Lung (tissue), 12 donors: ENCODE data around the gene DUSP22. TPM values are rescaled to one million over a fixed set of nuclear protein-coding genes. Genes with fewer than 3 reads are reported as not detected.

Experiments used
- ATAC-seq: fragments of 200-7000 bp; cut with Tn5 transposase; one replicate; pipeline ENCODE4 v1.9.1; 2020; ENCODE audit warnings: moderate number of reproducible peaks; ENCODE audit not compliant: insufficient read depth, low FRiP score
- DNase-seq, 3 donors: peaks; one replicate each; pipeline ENCODE4 v3.0.0-alpha.2; 2013 to 2017
- H3K27ac ChIP-seq, 2 donors: one replicate each; pipeline ENCODE4 v1.5.1; 2013; ENCODE audit warnings: mild to moderate bottlenecking in 2 of 2, moderate library complexity in 2 of 2, control low read depth in 1 of 2, inconsistent platforms in 1 of 2, low read depth in 1 of 2, low read length in 1 of 2
- H3K27me3 ChIP-seq, 3 donors: one replicate each; pipeline ENCODE4 v1.5.1; 2013; ENCODE audit warnings: low read length in 2 of 3; ENCODE audit not compliant: control insufficient read depth in 3 of 3, insufficient read depth in 3 of 3
- H3K36me3 ChIP-seq, 4 donors: one replicate each; pipeline ENCODE4 v1.5.1; 2013; ENCODE audit warnings: low read length in 4 of 4, mild to moderate bottlenecking in 1 of 4, moderate library complexity in 1 of 4; ENCODE audit not compliant: control insufficient read depth in 4 of 4, insufficient read depth in 4 of 4
- H3K4me1 ChIP-seq, 5 donors: one replicate each; pipeline ENCODE4 v1.5.1; 2013; ENCODE audit warnings: low read length in 5 of 5, mild to moderate bottlenecking in 2 of 5, moderate library complexity in 1 of 5; ENCODE audit not compliant: control insufficient read depth in 5 of 5, insufficient read depth in 5 of 5
- H3K4me3 ChIP-seq: one replicate; pipeline ENCODE4 v1.5.1; 2013; ENCODE audit warnings: mild to moderate bottlenecking, control low read depth, moderate library complexity
- H3K9ac ChIP-seq, 2 donors: one replicate each; pipeline ENCODE4 v1.5.1; 2013; ENCODE audit warnings: low read length in 2 of 2, control low read depth in 1 of 2; ENCODE audit not compliant: insufficient read depth in 1 of 2
- H3K9me3 ChIP-seq, 4 donors: one replicate each; pipeline ENCODE4 v1.5.1; 2013; ENCODE audit warnings: low read length in 3 of 4, mild to moderate bottlenecking in 1 of 4, moderate library complexity in 1 of 4; ENCODE audit not compliant: control insufficient read depth in 4 of 4, insufficient read depth in 3 of 4
- CTCF ChIP-seq: IDR thresholded peaks from 2 replicates; pipeline ENCODE4 v1.5.1; 2012; ENCODE audit warnings: mild to moderate bottlenecking; ENCODE audit errors: control extremely low read depth, extremely low read depth
- WGBS, 2 donors: extraction: QIAGEN DNeasy Blood & Tissue Kit; methylation state at CpG; one replicate each; pipeline ENCODE4 v1.1.7; 2013; 5-methylcytosine and 5-hydroxymethylcytosine counted together
- polyA plus RNA-seq, 2 donors: library from polyadenylated mRNA; stranded (reverse); fragments of 200-250 nt; gene quantifications; one replicate each; pipeline ENCODE4 v1.2.1, GENCODE V29; 2013
- total RNA-seq, 2 donors: library from RNA; depleted of rRNA in 1 of 2; stranded (reverse); fragments of >200 nt in 1 of 2; gene quantifications; one replicate each; pipeline ENCODE4 v1.2.1, GENCODE V29; 2014 to 2021
- donor health status: control.
- donor health status: control.
- donor health status: Bipolar disorder and iron deficiency.
- donor health status: healthy.
- donor health status: DM: yes; HTN: yes; CAD: no.

Gene DUSP22
- total and polyA plus RNA-seq, 4 donors: 38.9 to 51.1 (median 43.8) TPM

GRCh38 chr6:357261-357790 is 65.0 kb downstream of the DUSP22 start:
- no peak for TF ChIP-seq CTCF
- H3K27ac ChIP-seq: no peak overlapping the region
- DNase-seq (no peak), ATAC-seq (no peak)
- H3K36me3 ChIP-seq: no peaks in the 10 kb centered on the region
- H3K27me3 ChIP-seq: no peaks in the 10 kb centered on the region
- no peak overlapping the region for H3K4me3 ChIP-seq
- H3K4me1 ChIP-seq: peaks cover 0 to 1% (median 0%) of the 10 kb centered on the region in 5 donors
- H3K9me3 ChIP-seq: peaks cover 0 to 4% (median 0%) of the 10 kb centered on the region in 4 donors
- H3K9ac ChIP-seq: no peak overlapping the region
- WGBS, 2 donors: 86 to 89% methylated on average over 12 of the region's 12 CpGs

DNA sequence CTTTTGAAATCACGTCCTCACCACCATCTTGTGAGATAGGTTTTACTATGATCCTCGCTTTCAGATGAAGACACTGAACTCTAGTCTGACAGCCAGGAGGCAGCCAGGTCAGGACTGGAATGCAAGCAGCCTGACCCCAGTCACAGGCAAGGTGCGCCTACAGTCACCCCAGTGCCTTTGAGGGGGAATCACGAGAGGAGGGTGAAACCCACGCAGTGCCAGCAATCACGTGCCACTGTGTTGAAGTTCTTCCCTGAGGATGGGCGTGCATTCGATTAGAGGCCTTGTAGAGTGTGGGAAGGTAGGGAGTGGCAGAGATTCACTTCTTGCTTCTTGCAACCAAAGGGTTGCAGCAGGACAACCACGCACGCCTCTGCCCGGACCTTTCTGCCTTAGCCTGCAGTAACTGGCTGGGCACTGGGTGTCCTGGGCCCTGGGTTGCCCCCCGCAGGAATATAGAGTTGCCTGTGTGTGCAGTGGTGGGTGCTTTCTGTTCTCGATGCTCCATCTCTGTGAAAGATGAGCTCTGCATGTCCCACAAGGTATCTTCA is 65.6 kb downstream of the DUSP22 start:
- H3K4me3 ChIP-seq: no peak overlapping the region
- H3K9ac ChIP-seq: no peak overlapping the region
- WGBS, 2 donors: 84 to 91% methylated on average over 13 of the region's 13 CpGs
- H3K9me3 ChIP-seq: peaks cover 0 to 4% (median 0%) of the 10 kb centered on the region in 4 donors
- no peak overlapping the region for H3K27ac ChIP-seq
- ATAC-seq (no peak), DNase-seq (no peak)
- H3K36me3 ChIP-seq: no peaks in the 10 kb centered on the region
- H3K4me1 ChIP-seq: peaks cover 0 to 1% (median 0%) of the 10 kb centered on the region in 5 donors
- H3K27me3 ChIP-seq: no peaks in the 10 kb centered on the region
- TF ChIP-seq CTCF: no peak

DNA sequence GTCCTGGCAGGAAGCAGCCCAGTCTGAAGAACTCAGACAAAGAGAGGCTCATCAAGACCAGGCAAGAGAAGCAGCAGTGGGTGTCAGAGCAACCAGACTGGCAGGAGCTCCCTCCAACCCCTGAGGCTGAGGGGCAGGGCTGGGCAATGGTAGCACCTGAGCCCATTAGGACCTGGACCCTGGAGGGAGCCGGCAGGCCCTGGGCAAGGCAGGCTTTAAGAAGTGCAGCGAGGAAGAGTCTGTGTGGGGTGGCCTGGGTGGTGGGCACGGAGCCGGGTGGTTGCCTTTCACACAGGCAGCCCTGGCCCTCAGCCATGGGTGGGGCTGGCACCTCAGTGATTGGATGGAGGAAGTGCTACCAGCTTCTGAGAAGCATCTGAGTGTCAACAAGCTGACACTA is 66.1 kb downstream of the DUSP22 start:
- DNase-seq (no peak), ATAC-seq (no peak)
- H3K4me3 ChIP-seq: no peak overlapping the region
- H3K27me3 ChIP-seq: no peaks in the 10 kb centered on the region
- TF ChIP-seq CTCF: no peak
- WGBS, 2 donors: 73 to 86% methylated on average over 4 of the region's 4 CpGs
- no peak overlapping the region for H3K27ac ChIP-seq
- no peaks in the 10 kb centered on the region for H3K36me3 ChIP-seq
- peaks cover 0 to 1% (median 0%) of the 10 kb centered on the region in 5 donors for H3K4me1 ChIP-seq
- no peak overlapping the region for H3K9ac ChIP-seq
- H3K9me3 ChIP-seq: peaks cover 0 to 4% (median 0%) of the 10 kb centered on the region in 4 donors
